HepG2 (cell line): ENCODE measurements around the gene NR3C2. TPM values are rescaled to one million over a fixed set of nuclear protein-coding genes. Genes with fewer than 3 reads are reported as not detected.

ENCODE experiments used
- ATAC-seq: fragments of 200-7000 bp; cut with Tn5 transposase; 3 replicates; pipeline ENCODE4 v1.9.1; 2020; ENCODE audit warnings: mild to moderate bottlenecking, moderate library complexity
- BruUV-seq: library from RNA; stranded (reverse); fragments of 400-500 nt; replicated peaks from 2 replicates; lab custom pipeline; 2021; lab: Mats Ljungman, UMichigan
- CTCF ChIA-PET: fragments of 300-600 bp; formaldehyde crosslinking; extraction: SDS; loops from one replicate; lab custom pipeline; 2021; ENCODE audit warnings: low total read pairs, inconsistent platforms, low intra/inter-chr PET ratio; lab: Yijun Ruan, JAX
- POLR2A ChIA-PET: fragments of 350-600 bp; sonication (Branson Sonifier 250); formaldehyde crosslinking; loops from one replicate; lab custom pipeline; 2020; ENCODE audit warnings: antibody characterized with exemption, inconsistent platforms; lab: Yijun Ruan, JAX
- DNase-seq: peaks from one replicate; pipeline ENCODE4 v3.0.0-alpha.2; 2015; ENCODE audit warnings: low spot score
- FAIRE-seq: peaks from 3 replicates; lab custom pipeline; 2011; peaks lifted over from hg19 to GRCh38; lab: Jason Lieb, UNC
- H2AFZ ChIP-seq: one replicate; pipeline ENCODE4 v1.6.1; 2011; ENCODE audit warnings: low read length, inconsistent platforms
- H3K27ac ChIP-seq: fragments of 300-600 bp; 3 replicates; pipeline ENCODE4 v1.8.0; 2011; ENCODE audit warnings: mixed run types, mild to moderate bottlenecking, mixed read lengths, low read length, inconsistent platforms; ENCODE audit not compliant: insufficient read depth; ENCODE audit errors: extremely low read length
- H3K27me3 ChIP-seq, 2 experiments: fragments of 200-600 bp in 1 of 2; 2 replicates in 1 of 2; 3 replicates in 1 of 2; pipeline versions ENCODE4 v1.6.0 to v1.8.0; 2011; ENCODE audit warnings: low read length in 2 of 2, mild to moderate bottlenecking in 2 of 2, moderate library complexity in 2 of 2, inconsistent platforms in 1 of 2; ENCODE audit not compliant: insufficient read depth in 2 of 2, control insufficient read depth in 1 of 2
- H3K36me3 ChIP-seq, 2 experiments: fragments of 200-600 bp in 1 of 2; replicated peaks in 1 of 2; 2 replicates in 1 of 2; 3 replicates in 1 of 2; pipeline versions ENCODE4 v1.5.1 to v1.8.0; 2011; ENCODE audit warnings: low read length in 2 of 2, inconsistent platforms in 1 of 2; ENCODE audit not compliant: insufficient read depth in 2 of 2, control insufficient read depth in 1 of 2
- H3K4me1 ChIP-seq: 2 replicates; pipeline ENCODE4 v1.5.1; 2012; ENCODE audit warnings: low read length, inconsistent platforms; ENCODE audit not compliant: insufficient read depth
- H3K4me2 ChIP-seq: 2 replicates; pipeline ENCODE4 v1.6.0; 2011; ENCODE audit warnings: low read depth, low read length, inconsistent platforms
- H3K4me3 ChIP-seq, 3 experiments: fragments of 200-600 bp in 1 of 3; sonication (generic), shearing (Covaris generic) in 1 of 3; replicated peaks in 1 of 3; 2 replicates each; pipeline ENCODE4 v1.5.1; 2011 to 2016; ENCODE audit warnings: low read length in 3 of 3, inconsistent platforms in 2 of 3, low read depth in 2 of 3, mild to moderate bottlenecking in 2 of 3, control low read depth in 1 of 3, mixed read lengths in 1 of 3; ENCODE audit not compliant: insufficient read depth in 1 of 3
- H3K79me2 ChIP-seq: one replicate; pipeline ENCODE4 v1.6.1; 2011; ENCODE audit warnings: low read length, inconsistent platforms; ENCODE audit not compliant: insufficient read depth
- H3K9ac ChIP-seq: 2 replicates; pipeline ENCODE4 v1.6.0; 2011; ENCODE audit warnings: mild to moderate bottlenecking, low read depth, low read length, inconsistent platforms; ENCODE audit not compliant: insufficient read depth
- H3K9me3 ChIP-seq: 2 replicates; pipeline ENCODE4 v1.5.1; 2012; ENCODE audit warnings: mild to moderate bottlenecking, low read length
- H4K20me1 ChIP-seq: 2 replicates; pipeline ENCODE4 v1.6.0; 2011; ENCODE audit warnings: inconsistent platforms, mild to moderate bottlenecking, low read length, moderate library complexity; ENCODE audit not compliant: insufficient read depth
- HNRNPH1 ChIP-seq: fragments of 200-400 bp; formaldehyde crosslinking; optimal IDR thresholded peaks from 2 replicates; pipeline ENCODE3; 2017; ENCODE audit warnings: mild to moderate bottlenecking, low read depth, low read length
- IRF9 ChIP-seq: sonication (generic); formaldehyde crosslinking; IDR thresholded peaks from 2 replicates; pipeline ENCODE4 v1.8.0; 2022; ENCODE audit warnings: missing genetic modification reagents, mild to moderate bottlenecking, borderline replicate concordance
- KMT2B ChIP-seq: IDR thresholded peaks from 2 replicates; pipeline ENCODE4 v1.6.1; 2016; ENCODE audit warnings: missing genetic modification reagents, missing compliant biosample characterization
- MYC ChIP-seq: sonication (generic); formaldehyde crosslinking; IDR thresholded peaks from 2 replicates; pipeline ENCODE4 v1.9.0; 2021; ENCODE audit warnings: missing genetic modification reagents, borderline replicate concordance
- SETDB1 ChIP-seq: sonication (generic); formaldehyde crosslinking; IDR thresholded peaks from 2 replicates; pipeline ENCODE4 v1.5.1; 2020; ENCODE audit warnings: missing genetic modification reagents, mild to moderate bottlenecking, borderline replicate concordance
- ZBTB14 ChIP-seq: sonication (generic); formaldehyde crosslinking; IDR thresholded peaks from 2 replicates; pipeline ENCODE4 v1.4.0; 2020; ENCODE audit warnings: missing genetic modification reagents
- ZBTB8A ChIP-seq: sonication (generic); formaldehyde crosslinking; IDR thresholded peaks from 2 replicates; pipeline ENCODE4 v1.4.0; 2020; ENCODE audit warnings: mild to moderate bottlenecking, low read depth, missing genetic modification reagents, borderline replicate concordance
- ZNF329 ChIP-seq: sonication (generic); formaldehyde crosslinking; IDR thresholded peaks from 2 replicates; pipeline ENCODE4 v1.9.0; 2021; ENCODE audit warnings: low read depth, mild to moderate bottlenecking, missing genetic modification reagents
- ZNF691 ChIP-seq: sonication (generic); formaldehyde crosslinking; IDR thresholded peaks from 2 replicates; pipeline ENCODE4 v1.4.0; 2020; ENCODE audit warnings: missing genetic modification reagents, low read depth, mild to moderate bottlenecking, borderline replicate concordance
- ZSCAN21 ChIP-seq: sonication (generic); formaldehyde crosslinking; IDR thresholded peaks from 2 replicates; pipeline ENCODE4 v1.8.0; 2022; ENCODE audit warnings: mild to moderate bottlenecking, missing genetic modification reagents, moderate library complexity, borderline replicate concordance
- WGBS: methylation state at CpG from one replicate; pipeline ENCODE4 v1.1.6; 2017; ENCODE audit warnings: low lambda C conversion rate; 5-methylcytosine and 5-hydroxymethylcytosine counted together
- in situ Hi-C: cut with HindIII; loops from 2 replicates; pipeline ENCODE4 v1.10.0; 2017; ENCODE audit warnings: low pct_unique_long_range_greater_than_20kb; ENCODE audit not compliant: extremely low pct_ligation_motif_present
- intact Hi-C: fragments of 100-400 bp; cut with micrococcal nuclease; formaldehyde crosslinking; loops from one replicate; pipeline ENCODE4 v1.10.0; 2022; ENCODE audit not compliant: unreplicated experiment
- polyA plus RNA-seq, 8 experiments: library from polyadenylated mRNA; depleted of rRNA in 3 of 8; stranded (reverse) in 7 of 8; unstranded in 1 of 8; fragments of >200 nt; fragmentation: Illumina TruSeq in 4 of 8; extraction: Trizol in 4 of 8; gene quantifications; 2 replicates each; pipeline versions ENCODE4 v1.2.1 to v1.2.3, GENCODE V29; 2011 to 2016; ENCODE audit warnings: low read depth in 4 of 8, missing spikeins in 1 of 8, mixed read lengths in 1 of 8; ENCODE audit not compliant: insufficient read depth in 1 of 8
- total RNA-seq, 5 experiments: library from RNA; depleted of rRNA; stranded (reverse); fragments of >200 nt; fragmentation: Illumina TruSeq; extraction: Trizol; gene quantifications; 2 replicates each; pipeline ENCODE4 v1.2.3, GENCODE V29; 2016; ENCODE audit warnings: low read depth in 1 of 5
- TF ChIP-seq, protein P1 (sequence below): IDR thresholded peaks from 2 replicates; pipeline ENCODE4 v1.6.1; 2016; ENCODE audit warnings: mild to moderate bottlenecking

The NR3C2 gene
- total and polyA plus RNA-seq, 2 of the 13 experiments (the other 11 are each of a cell fraction or from before 2014, with no cell fraction given): 0.26 to 0.46 TPM

GRCh38 chr4:148112231-148112982 lies 329.8 kb downstream of the NR3C2 start:
- Histone ChIP-seq H3K4me1 (no peaks in the 10 kb centered on the region), H2AFZ (no peak overlapping the region), H3K9ac (no peak overlapping the region), H3K4me3 (no peak overlapping the region), H3K27me3 (no peaks in the 10 kb centered on the region), H4K20me1 (no peaks in the 10 kb centered on the region), H3K36me3 (no peaks in the 10 kb centered on the region)
- POLR2A ChIA-PET: no interaction called here
- DNase-seq (no peak), ATAC-seq (no peak)
- intact Hi-C loops: no loop called here
- TF ChIP-seq ZBTB14 (CRISPR knock-in tag): no peak
- no peak for TF ChIP-seq MYC (CRISPR knock-in tag)
- no peak for TF ChIP-seq ZNF329 (CRISPR knock-in tag)
- no peak for TF ChIP-seq ZSCAN21 (CRISPR knock-in tag)
- TF ChIP-seq SETDB1 (CRISPR knock-in tag): no peak
- TF ChIP-seq, all 625 proteins: peak for 0
- no TSS peak for BruUV-seq
- no peak for FAIRE-seq
- no peaks in the 10 kb centered on the region for H3K79me2 ChIP-seq
- no peaks in the 10 kb centered on the region for H3K9me3 ChIP-seq
- in situ Hi-C loops: no loop called here
- no peak overlapping the region for H3K27ac ChIP-seq
- WGBS: 41% methylated on average over 4 of the region's 4 CpGs
- H3K4me2 ChIP-seq: no peak overlapping the region
- CTCF ChIA-PET: no interaction called here

DNA sequence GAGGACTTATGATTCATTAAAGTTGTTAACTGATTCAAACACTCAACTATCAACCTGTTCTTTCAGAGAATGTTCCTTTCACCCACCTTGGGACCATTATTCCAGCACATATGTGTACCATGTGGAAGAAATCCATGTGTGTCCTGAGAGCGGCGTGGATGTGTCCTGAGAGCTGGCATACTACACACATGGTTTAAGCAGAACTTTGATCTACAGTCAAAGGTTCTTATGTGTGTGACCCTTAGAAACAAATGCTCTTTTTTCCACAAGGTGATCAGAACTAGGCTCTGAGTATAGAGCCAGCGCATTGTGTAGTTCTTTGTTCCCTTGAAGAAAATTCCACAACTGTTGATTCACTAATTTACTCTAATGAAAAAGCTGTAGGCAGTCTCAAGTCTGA lies 332.0 kb downstream of the NR3C2 start:
- no peak overlapping the region for H3K4me3 ChIP-seq
- FAIRE-seq: no peak
- no peak for ATAC-seq
- no peaks in the 10 kb centered on the region for H3K36me3 ChIP-seq
- intact Hi-C loops (no loop called here), in situ Hi-C loops (no loop called here)
- DNase-seq: no peak
- ChIA-PET CTCF (no interaction called here), POLR2A (interaction anchor here (0.6 kb wide), 1 partner anchor 597 kb away, joined by 3 read pairs; no protein-coding TSS in a partner anchor)
- 48% methylated on average over 3 of the region's 3 CpGs for WGBS
- no peak overlapping the region for H2AFZ ChIP-seq
- H3K27me3 ChIP-seq: no peaks in the 10 kb centered on the region
- no peaks in the 10 kb centered on the region for H4K20me1 ChIP-seq
- no peak overlapping the region for H3K27ac ChIP-seq
- no peaks in the 10 kb centered on the region for H3K9me3 ChIP-seq
- BruUV-seq: no TSS peak
- no peak overlapping the region for H3K9ac ChIP-seq
- no peaks in the 10 kb centered on the region for H3K4me1 ChIP-seq
- H3K4me2 ChIP-seq: no peak overlapping the region
- no peaks in the 10 kb centered on the region for H3K79me2 ChIP-seq
- TF ChIP-seq HNRNPH1 (no peak), KMT2B (no peak), IRF9 (CRISPR knock-in tag) (no peak), ZNF691 (CRISPR knock-in tag) (no peak), ZBTB8A (CRISPR knock-in tag) (no peak)
- TF ChIP-seq, protein P1, sequence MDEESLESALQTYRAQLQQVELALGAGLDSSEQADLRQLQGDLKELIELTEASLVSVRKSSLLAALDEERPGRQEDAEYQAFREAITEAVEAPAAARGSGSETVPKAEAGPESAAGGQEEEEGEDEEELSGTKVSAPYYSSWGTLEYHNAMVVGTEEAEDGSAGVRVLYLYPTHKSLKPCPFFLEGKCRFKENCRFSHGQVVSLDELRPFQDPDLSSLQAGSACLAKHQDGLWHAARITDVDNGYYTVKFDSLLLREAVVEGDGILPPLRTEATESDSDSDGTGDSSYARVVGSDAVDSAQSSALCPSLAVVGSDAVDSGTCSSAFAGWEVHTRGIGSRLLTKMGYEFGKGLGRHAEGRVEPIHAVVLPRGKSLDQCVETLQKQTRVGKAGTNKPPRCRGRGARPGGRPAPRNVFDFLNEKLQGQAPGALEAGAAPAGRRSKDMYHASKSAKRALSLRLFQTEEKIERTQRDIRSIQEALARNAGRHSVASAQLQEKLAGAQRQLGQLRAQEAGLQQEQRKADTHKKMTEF (CRISPR knock-in tag): no peak
